ENCODE results near the gene PAIP2.
"Not testable (repeated sequence)": the region's sequence is repeated elsewhere in the genome, so short reads cannot be mapped to it uniquely, and the experiment has no call there.

PAIP2 gene

DNA sequence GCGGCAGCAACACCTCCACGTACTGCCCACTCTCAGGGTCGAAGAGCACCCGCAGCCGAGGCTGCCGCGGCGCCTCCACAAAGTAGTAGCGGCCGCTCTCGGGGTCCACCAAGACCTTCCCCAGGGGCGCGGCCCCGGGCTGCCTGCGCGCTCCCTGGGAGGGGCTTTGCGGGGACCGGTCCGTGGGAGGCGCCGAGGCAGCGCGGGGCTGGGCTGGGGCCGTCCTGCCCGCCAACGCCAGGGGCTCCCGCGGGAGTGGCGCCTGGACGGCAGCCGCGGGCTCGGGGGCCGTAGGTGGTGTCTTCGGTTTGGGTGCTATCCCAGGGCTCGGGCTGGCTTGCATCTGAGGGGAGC is 50.6 kb downstream of the PAIP2 start:
- DNase-seq (ENCODE audit: low read depth): no peak

DNA sequence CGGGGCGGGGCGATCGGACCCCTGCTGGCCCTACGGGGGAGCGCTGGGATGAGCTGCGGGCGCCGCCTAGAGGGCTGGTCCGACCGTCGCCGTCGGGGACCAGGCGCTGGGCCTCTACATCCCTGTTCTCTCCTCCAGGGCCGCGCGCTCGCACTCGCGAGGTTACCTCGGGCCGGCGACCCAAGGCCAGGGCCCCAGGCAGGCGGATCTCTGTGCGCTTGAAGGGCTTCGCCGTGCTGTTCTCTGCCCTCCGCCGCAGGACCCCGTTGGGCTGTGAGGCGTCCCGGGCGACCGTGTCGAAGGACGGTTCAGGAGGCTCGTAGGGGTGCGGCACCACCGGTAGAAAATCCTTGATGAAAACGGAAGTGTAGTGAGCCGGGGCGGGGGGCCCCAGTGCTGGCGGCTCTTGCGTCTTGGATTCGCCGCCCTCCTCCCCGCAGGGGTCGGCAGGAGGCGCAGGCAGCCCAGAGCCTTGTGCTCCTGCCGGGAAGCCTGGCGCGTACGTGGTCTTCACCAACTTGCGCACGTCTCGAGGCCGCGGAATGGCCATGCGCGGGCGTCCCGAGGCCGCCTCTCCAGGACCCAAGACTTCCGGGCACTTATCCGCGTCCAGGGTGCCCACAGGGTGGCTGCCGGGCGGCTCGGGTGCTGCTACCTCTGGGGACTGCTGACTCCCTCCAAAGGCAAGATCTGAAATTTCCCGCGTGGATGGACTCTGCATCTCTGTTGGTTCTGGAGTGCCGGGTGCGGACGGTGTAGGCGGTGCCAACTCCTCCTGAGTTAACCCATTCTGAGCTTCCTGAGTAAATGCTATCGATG is 51.2 kb downstream of the PAIP2 start:
- no peak for DNase-seq (ENCODE audit: low read depth)

DNA sequence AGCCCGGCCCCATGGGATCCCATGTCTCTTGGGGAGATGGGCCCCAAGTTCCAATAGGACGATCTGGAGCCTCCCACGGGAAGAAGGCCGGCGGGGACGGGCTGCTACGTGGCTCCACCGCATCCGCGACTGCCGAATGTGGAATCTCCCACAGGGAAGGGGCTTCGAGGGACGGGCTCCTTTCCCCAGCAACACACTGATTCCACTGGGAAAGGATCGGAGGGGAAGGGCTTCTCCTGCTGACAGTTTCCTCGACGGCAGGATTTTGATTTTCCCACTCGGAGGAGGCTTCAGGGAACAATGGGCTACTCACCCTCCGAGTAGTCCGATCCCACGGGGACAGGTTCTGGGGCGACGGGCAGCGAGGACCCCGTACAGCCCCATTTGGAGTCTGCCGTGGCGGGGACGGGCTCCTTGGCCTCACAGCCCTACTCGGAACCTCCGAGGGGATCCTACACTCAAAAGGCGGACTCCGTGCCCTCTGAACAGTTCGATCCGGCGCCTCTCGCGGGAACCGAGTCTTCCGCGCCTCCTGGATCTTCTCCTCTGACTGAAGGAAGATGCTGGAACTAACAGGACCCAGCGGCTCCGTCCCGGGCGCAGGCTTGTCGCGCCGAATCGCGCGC is 52.0 kb downstream of the PAIP2 start:
- DNase-seq (ENCODE audit: low read depth): no peak

DNA sequence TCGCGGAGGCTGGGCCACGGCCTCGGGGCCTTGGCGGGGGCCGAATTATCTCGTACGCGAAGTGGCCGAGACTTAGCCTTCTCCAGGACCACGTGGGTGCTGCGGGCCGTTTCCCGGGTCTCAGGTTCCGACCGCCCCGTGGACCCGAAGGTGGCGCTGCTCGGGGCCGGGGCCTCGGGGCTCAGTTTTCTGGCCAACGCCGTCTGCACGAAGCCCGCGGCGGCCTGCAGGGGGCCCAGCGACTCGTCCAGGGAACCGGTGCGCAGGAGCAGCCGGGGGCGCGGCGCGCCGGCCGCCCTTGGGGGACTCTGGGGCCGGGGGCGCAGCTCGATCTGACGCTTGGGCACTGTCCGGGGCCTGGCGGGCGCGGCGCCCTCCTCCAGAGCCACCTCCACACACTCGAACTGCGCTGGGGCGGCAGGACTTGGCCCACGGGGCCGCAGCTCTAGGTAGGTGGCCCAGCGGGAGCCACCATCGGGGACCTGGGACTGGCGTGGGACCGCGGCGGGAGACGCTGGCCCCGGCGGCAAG is 52.5 kb downstream of the PAIP2 start:
- no peak for DNase-seq (ENCODE audit: low read depth)

DNA sequence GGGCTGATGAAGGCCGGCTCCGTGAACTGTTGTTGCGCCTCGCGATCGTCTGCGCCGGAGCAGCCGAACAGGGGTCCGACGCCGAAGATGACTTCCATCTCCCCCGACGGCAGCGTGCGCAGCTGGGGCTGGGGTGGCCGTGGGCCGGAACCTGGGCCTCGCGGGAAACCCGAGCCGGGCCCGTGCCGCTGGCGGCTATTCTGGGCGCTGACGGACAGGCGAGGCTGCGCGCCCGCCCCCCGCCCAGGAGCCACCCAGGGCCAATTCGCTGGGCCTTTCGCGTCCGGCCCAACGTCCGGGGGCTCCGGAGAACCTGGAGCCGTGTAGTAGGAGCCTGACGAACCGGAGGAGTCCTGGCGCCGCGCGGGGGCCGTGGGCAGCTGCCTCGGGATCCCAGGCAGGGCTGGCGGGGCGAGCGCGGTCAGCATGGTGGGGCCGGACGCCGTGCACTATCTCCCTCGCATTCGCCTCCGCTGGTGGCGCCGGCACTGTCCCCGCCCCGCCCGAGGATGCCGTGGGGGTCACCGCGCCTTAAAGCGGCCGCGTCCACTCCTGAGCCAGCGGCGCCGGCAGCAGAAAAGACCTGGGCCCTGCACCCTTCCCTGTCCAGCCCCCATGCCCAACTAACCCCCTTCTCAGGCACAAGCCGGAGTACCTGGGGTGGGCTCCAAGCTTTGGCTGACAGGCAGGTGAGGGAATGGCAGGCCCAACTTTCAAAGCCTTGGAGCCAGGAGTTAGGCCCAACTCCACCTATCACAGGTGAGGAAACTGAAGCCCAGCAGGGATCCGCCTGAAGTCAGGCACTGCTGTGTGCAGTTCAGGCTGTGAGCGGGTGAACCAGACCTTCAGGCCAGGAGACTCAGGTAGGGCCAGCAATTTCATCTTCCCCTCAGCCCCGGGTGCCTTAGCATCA is 53.3 kb downstream of the PAIP2 start, which contains the start of gene PROB1:
Gene PROB1 (minus strand): TSS at position 451 of the 913 bp plus-strand sequence. CDS start 23 bp downstream, at position 428.
- no peak for DNase-seq (ENCODE audit: low read depth)

DNA sequence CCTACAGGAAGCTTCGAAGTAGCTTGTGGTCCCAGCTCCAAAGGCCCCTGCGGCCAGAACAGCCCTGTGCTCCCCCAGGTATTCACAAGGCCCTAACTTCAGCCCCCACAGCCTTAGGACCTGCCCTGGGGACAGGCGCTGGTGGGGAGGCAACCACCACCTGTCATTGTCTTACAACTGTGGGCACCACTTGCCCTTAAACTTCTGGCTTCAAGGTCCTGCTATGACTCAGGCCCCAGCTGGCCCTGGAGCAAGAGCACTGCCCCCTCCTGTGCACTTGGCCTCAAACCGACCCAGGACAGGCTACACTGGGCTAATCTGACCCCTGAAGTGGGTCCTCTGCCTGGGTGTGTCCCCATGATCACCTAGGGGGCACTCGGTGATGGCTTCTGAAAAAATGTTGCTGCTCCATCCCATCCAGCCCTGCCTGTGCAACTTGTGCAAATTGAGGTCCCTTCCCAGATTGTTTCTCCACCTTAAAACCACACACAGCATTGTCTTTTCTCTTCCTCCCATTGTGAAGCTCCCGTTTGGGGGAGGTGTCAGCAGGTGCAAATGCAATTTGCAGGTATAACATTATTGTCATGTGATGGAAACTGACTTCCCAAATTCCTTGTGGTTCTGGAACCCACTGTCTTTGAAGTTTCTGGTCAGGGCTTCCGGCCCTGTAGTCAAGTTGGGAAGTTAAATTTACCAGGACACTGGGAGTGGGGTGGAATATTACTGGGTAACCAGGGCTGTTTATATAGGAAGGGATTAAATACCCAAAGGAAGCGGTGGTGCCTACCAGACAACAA is 54.4 kb downstream of the PAIP2 start:
- DNase-seq (ENCODE audit: low read depth): no peak

DNA sequence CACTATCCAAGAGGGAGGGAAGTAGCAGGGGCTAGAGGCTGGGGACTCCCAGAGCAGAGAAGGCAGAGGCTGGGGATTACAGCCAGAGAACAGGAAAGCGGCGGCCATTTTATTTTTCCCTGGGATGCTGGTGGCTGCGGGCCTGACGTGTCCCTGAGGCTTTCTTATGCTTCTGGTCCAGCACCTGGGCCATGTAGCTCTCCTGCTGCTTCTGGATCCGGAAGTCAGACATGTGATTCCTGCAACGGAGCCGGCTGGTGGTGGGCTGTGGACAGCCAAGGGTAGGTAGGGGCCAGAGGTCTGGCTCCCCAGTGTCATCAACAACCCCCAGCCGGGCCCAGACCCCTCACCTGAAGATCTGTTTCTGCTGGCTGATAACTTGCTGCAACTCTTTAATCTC is 55.0 kb downstream of the PAIP2 start:
- DNase-seq (ENCODE audit: low read depth): no peak

DNA sequence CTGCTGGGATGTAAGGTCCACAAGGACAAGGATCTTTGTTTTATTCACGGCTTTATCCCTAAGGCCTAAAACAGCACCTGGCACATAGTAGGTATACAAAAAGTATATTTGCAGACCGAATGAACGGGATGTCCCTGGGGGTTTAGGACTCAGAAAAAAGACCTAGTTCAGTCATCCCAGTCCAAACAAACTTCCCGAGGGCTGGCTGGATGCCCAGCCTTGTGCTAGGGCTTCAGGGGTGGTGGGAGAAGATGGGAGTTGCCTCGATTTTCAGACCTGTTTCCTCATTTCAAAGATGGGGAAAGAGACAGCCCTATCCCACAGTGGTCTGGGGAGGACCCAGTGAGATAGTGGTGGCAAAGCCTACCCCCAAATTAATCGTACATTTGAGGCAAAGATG is 56.3 kb downstream of the PAIP2 start:
- no peak for DNase-seq (ENCODE audit: low read depth)

DNA sequence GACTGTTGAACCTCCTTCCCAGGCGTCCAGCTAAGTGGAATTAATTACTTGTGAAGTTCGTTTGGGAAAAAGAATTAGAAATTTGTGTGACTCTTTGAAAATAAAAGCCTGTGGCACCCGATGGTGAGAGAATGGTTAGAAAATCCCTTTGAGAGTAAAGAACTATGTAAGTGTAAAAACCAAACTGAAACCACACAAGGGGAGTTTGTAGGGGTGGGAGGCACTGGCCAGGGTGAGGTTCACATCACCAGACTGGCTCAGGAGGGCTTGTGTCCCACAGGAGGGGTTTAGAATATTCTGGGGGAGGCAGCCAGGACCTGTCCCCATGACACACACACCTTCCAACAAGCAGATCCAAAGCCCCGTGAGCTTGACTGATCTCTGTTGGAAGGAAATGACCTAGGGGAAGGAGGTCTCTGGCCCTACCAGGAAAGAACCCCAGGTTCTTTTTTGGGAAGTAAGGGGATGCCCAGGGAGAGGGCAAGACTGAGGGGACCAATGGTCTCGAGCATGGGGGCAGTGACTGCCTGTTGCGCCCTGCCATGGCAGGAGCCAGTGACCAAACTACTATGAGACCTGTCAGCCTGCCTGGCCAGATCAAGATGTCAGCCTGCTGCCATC is 58.0 kb downstream of the PAIP2 start:
- DNase-seq (ENCODE audit: low read depth): no peak

DNA sequence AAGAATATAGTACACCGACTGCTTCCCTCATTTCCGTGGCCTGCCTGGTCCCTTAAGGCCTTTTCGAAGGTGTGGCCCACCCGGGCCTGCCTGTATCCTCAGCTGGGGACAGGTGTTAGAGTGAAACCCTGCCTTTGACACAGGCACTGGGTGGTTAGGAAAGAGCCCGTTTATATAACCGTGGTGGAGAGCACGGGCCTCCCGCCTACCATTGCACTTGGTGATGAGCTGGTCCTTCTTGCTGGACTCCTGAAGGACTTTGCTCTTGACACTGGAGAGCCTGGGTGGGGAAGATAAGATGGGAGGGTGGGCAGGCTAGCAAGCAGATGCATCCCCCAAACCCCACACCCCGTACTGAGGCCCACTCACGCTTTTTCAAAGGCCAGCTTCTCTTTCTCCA is 59.9 kb downstream of the PAIP2 start:
- DNase-seq (ENCODE audit: low read depth): no peak

DNA sequence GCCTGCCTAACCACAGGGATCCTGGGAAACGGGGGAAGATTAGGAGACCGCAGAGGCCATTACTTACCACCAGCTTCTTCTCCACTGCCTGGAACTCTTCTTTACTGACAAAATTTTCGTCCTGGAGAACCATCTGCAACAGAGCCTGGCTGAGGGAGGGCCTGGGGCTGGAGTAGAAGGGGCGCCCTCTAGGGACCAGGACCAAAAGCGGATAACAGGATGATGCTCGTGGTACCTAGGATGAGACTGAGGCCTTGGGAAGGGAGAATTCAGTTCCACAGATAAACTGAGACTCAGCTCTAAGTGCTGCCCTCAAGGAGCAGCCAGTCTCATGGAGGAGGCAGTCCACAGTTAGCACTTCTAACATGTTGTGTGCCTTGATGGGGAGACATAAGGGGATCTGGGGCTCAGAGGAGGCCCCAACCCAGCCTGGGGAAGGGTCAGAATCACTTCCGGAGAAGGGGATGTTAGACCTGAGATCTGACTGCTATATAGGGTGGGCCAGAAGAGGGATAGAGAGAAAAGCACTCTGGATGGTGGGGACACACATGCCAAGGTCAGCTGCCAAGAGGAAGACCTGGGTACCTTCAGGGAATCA is 61.0 kb downstream of the PAIP2 start:
- no peak for DNase-seq (ENCODE audit: low read depth)

DNA sequence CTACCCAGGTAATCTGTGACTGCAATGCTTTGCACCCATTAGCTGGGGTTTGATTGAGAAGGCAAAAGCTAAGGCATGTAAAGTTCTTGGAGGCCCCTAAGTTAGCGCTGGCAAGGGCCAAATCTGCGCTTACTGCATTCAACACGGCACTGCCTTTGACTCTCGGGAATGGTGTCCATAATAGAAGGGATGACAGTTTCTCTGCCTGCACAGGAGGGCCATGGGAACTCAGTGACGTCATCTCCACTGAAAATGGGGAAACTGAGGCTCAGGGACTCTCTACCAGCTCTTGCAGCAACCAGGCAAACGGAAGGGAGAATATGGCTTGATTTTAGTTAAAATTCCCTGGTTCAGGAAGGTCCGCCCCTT is 61.7 kb downstream of the PAIP2 start:
- DNase-seq (ENCODE audit: low read depth): no peak

DNA sequence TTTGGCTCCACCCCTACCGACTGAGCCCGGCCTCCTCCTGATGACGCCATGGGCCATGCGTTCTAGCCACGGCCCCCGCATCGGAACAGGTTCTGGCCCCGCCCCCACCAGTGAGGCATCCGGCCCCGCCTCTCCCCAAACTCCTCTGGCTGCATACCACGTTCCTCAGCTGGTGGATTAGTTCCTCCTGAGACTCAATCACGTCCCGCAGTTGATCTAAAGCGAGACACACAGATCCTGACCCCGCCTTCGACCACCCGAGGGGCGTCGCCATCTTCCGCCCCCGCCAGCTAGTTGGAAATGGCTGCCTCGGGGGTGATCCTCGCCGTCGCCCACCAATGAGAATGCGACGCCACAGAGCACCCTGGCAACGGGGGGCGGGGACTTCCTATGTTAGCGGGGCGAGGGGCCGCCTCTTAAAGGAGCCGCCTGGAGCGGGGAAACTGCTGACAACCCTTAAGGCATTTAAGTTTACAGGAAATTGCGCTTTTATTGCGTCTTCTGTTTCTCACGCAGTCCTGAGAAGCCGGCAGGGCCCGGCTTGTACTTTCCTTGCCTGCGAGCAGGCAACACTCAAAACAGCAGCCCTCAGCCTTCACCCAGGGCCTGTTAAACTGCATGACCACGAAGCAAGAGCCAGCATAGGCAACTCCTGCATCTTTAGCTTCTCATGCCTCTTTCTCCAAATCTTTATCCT is 62.3 kb downstream of the PAIP2 start, which contains the start of gene SPATA24:
Gene SPATA24 (minus strand): TSS at position 303 of the 697 bp plus-strand sequence. CDS start 29 bp downstream, at position 274.
- peak; percentile 88 for DNase-seq (ENCODE audit: low read depth)

DNA sequence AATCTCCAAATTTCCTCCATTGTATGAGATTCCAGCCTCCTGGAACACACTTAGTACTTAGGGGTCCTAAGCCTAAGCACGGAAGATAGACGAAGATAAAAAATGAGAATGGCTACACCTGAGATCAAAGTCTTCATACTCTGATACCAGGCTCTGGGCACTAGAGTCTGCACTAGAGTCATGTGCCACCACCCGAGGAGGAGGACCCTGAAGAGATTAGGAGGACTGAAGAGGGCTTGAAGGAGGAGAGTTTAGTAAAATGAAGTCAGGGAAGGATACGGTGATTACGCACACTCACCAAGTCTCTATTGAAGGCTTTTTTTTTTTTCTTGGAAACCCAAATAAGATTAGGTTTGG is 62.8 kb downstream of the PAIP2 start:
- no peak for DNase-seq (ENCODE audit: low read depth)

DNA sequence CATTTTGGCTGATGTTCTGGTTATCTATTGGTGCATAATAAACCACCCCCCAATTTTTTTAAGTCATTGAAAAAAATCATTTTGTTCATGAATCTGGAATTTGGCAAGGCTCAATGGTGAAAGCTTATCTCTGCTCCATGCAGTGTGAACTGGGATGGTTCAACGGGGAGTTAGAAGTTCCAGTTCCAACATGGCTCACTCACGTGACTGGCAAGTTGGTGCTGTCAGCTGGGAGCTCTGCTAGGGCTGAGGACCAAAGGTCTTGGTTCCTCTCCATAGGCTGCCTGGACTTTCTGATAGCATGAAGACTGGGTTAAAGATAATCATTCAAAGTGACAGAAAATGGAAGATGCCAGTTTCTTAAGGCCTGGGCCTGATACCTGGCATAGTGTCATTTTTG is 65.3 kb downstream of the PAIP2 start:
- DNase-seq (ENCODE audit: low read depth): no peak

DNA sequence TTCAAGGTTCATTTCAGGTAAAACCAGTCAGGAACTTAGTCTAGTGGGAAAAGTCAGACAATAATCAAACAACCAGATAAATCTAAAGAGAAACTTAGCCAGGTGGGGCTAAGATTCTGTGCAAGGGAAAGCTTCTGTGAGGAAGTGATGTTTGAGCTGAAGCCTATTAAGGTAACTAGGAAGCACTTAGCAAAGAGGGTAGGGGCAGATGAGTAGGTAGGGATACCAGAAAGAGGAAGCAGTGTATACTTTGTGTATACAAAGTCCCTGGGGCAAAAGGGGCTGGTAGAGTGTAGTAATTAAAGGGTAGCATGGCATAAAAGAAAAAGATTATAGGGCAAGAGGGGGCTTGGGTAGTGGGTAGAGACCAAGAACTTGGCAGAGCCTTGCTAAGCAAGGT is 65.9 kb downstream of the PAIP2 start:
- no peak for DNase-seq (ENCODE audit: low read depth)

DNA sequence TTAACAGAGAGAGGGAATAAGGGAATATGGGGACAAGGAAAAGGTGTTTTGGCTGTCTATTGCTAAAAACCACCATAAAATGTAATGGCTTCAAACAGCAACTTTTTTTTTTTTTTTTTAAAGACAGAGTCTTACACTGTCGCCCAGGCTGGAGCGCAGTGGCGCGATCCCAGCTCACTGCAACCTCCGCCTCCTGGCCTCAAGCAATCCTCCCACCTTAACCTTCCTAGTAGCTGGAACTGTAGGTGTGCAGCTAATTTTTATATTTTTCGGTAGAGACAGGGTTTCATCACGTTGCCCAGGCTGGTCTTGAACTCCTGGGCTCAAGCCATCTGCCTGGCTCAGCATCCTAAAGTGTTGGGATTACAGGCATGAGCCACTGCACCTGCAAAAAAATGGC is 66.5 kb downstream of the PAIP2 start:
- DNase-seq (ENCODE audit: low read depth): no peak

DNA sequence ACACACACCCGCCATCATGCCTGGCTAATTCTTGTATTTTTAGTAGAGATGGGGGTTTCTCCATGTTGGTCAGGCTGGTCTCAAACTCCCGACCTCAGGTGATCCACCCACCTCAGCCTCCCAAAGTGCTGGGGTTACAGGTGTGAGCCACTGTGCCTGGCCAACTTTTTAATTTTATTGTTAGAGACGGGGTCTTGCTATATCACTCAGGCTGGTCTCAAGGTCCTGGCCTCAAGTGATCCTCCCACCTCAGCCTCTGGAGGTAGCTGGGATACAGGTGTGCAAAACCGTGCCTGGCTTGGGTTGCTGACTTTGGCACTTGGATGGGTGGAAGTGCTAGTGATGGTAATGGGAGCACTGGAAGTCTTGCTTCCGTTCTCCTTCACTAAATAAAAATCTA is 67.5 kb downstream of the PAIP2 start:
- not testable (repeated sequence) for DNase-seq (ENCODE audit: low read depth)

DNA sequence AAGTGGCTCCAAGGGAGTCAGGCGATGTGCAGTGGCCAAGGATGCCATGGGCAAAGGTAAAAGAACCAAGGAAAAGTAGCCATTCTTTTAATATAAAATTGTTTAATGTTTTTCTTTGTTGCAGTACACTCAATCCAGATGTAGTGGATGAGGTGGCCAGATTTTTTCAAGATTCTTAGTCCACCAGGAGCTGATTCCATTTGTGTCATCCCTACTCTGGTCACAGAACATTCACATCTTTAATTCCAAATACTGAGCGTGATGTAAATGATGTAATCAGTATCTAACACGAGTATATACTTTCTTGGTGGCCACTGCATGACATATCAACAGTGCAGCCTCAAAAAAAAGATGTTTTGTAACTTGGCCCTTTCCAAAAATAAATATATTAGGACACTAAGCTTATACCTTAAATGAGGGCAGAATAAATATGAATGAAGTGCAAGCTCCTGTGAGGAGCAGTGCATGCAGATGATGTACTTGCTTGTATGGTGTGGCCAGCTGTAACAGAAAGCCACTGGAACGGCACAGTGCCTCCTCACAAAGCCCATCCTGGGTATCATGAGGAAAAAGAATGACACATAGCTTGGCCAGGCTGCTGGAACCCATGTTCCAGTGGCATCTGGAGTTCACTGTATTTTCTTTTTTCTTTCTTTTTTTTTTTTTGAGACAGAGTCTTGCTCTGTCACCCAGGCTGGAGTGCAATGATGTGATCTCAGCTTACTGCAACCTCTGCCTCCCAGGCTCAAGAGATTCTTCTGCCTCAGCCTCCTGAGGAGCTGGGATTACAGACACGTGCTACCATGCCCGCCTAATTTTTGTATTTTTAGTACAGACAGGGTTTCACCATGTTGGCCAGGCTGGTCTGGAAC is 68.7 kb downstream of the PAIP2 start:
- no peak for DNase-seq (ENCODE audit: low read depth)

Measured in HS-5 (cell line).